COLO668 (cell line): ENCODE data around the gene KPTN.

Experiments used
- DNase-seq: peaks from one replicate; lab custom pipeline; 2025; ENCODE audit not compliant: unreplicated experiment; lab: John Stamatoyannopoulos, UW

The KPTN gene

GRCh38 chr19:47437500-47437899 lies 46.5 kb downstream of the KPTN start:
- DNase-seq: no peak

- peak; percentile 78 for DNase-seq
Measured at GRCh38 chr19:47436712-47437401, 47.2 kb downstream of the KPTN start.

DNA sequence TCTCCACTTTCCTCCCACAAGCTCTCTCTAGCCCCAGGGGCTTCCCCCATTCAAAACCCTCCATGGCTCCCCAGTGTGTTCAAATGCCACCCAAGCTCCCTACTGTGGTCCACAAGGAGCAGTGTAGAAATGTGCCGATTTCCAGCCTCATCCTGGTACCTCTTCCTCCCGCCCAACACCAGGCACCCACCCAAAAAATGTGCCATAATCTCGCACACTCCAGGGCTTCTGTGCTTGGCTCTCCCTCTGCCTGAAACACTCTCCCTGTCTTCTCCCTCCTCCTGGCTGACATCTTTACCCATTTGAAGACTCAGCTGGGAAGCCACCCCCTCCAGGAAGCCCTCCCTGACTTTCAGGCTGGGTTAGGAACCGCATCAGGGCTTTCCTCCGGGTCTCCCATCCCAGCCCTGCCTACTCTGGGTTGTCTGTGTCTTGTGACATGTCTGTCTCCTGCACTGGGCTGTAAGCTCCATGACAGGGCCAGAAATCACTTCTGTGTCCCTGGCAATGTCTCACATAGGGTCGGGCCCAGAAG lies 48.1 kb downstream of the KPTN start:
- DNase-seq: no peak

GRCh38 chr19:47435196-47435595 lies 48.8 kb downstream of the KPTN start:
- DNase-seq: no peak

DNA sequence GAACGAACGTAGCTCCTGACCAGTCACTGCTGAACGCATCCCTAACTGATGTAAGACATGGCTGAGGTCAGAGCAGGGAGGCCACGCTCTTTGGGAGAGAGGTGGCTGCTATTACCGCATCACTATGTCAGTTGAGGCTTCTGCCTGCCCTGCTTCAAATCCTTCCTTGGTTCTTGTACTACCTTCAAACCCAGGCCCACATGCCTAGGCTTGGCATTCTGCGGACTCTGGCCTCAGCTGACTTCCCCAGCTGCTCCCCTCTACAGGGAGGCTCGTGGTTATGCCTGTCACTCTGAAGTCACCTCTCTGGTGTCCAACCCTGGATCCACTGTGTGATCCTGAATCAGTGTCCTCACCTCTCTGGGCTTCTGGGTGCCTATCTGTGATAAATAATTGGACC lies 49.9 kb downstream of the KPTN start:
- no peak for DNase-seq

GRCh38 chr19:47433121-47433520 lies 50.9 kb downstream of the KPTN start:
- no peak for DNase-seq

- no peak for DNase-seq
Measured at GRCh38 chr19:47432499-47432898, 51.5 kb downstream of the KPTN start.

- no peak for DNase-seq
Measured at GRCh38 chr19:47432091-47432490, 51.9 kb downstream of the KPTN start.

- peak; percentile 59 for DNase-seq
Measured at GRCh38 chr19:47430041-47430802, 53.8 kb downstream of the KPTN start.

GRCh38 chr19:47429140-47429793 lies 54.8 kb downstream of the KPTN start:
- DNase-seq: no peak

GRCh38 chr19:47428177-47428894 lies 55.7 kb downstream of the KPTN start:
- peak; percentile 57 for DNase-seq

- DNase-seq: peak; percentile 51
Measured at GRCh38 chr19:47427241-47428176, 56.5 kb downstream of the KPTN start.
